HFF-Myc (cell line): ENCODE results near the gene DKK1.

Experiments
- DNase-seq: peaks from one replicate; pipeline ENCODE4 v3.0.0-alpha.2; 2011; ENCODE audit warnings: low read depth; ENCODE audit errors: extremely low read depth
- H3K4me3 ChIP-seq: replicated peaks from 2 replicates; pipeline ENCODE4 v1.5.1; 2011; ENCODE audit warnings: low read depth, mild to moderate bottlenecking, control low read depth, low read length
- CTCF ChIP-seq: IDR thresholded peaks from 2 replicates; pipeline ENCODE4 v1.5.1; 2012; ENCODE audit warnings: mild to moderate bottlenecking, low read depth, low read length, control low read depth; ENCODE audit errors: missing control alignments

Gene DKK1

GRCh38 chr10:52300599-52301277, 13.3 kb upstream of the DKK1 start:
- TF ChIP-seq CTCF, result no peak
- no peak for DNase-seq

GRCh38 chr10:52308251-52309031, 5.6 kb upstream of the DKK1 start:
- DNase-seq, result no peak
- peak; percentile 51 for TF ChIP-seq CTCF

More at GRCh38 chr10:52300599-52301277, 13.3 kb upstream of the DKK1 start:
- no peak overlapping the region for H3K4me3 ChIP-seq

GRCh38 chr10:52312942-52313255, 1.2 kb upstream of the DKK1 start:
- DNase-seq, result no peak
- peak overlapping the region; percentile 77 for H3K4me3 ChIP-seq
- no peak for TF ChIP-seq CTCF

More at GRCh38 chr10:52308251-52309031, 5.6 kb upstream of the DKK1 start:
- H3K4me3 ChIP-seq, result peak overlapping the region; percentile 40

- peak overlapping the region; percentile 77 for H3K4me3 ChIP-seq
- no peak for TF ChIP-seq CTCF
- no peak for DNase-seq
These were observed 687 bp upstream of the DKK1 start for GRCh38 chr10:52313256-52313932.

GRCh38 chr10:52314822-52315552, 906 bp downstream of the DKK1 start:
- no peak for TF ChIP-seq CTCF
- DNase-seq, result no peak
- H3K4me3 ChIP-seq, result peak overlapping the region; percentile 77

GRCh38 chr10:52316001-52316400, 1.9 kb downstream of the DKK1 start:
- peak overlapping the region; percentile 77 for H3K4me3 ChIP-seq
- no peak for DNase-seq
- no peak for TF ChIP-seq CTCF
